Spleen (tissue), 11 donors: ENCODE measurements around the gene ALG6. TPM values are rescaled to one million over a fixed set of nuclear protein-coding genes. Genes with fewer than 3 reads are reported as not detected.

Experiments used
- DNase-seq: peaks from one replicate; pipeline ENCODE4 v3.0.0-alpha.2; 2020
- H3K27ac ChIP-seq, 8 donors: fragments of 200-600 bp; sonication (generic) in 7 of 8; 1 replicate in 4 of 8; 2 replicates in 4 of 8; pipeline versions ENCODE4 v1.5.0 to v1.8.0; 2016 to 2021; ENCODE audit warnings: inconsistent platforms in 4 of 8, mild to moderate bottlenecking in 4 of 8, moderate library complexity in 1 of 8
- H3K27me3 ChIP-seq, 7 donors: fragments of 200-600 bp; sonication (generic) in 6 of 7; replicated peaks in 1 of 7; 1 replicate in 4 of 7; 2 replicates in 3 of 7; pipeline versions ENCODE4 v1.5.0 to v1.8.0; 2016 to 2021; ENCODE audit warnings: inconsistent platforms in 3 of 7, mild to moderate bottlenecking in 1 of 7
- H3K36me3 ChIP-seq, 6 donors: fragments of 200-600 bp; sonication (generic) in 5 of 6; 1 replicate in 4 of 6; 2 replicates in 2 of 6; pipeline versions ENCODE4 v1.5.0 to v1.8.0; 2016 to 2021; ENCODE audit warnings: inconsistent platforms in 2 of 6
- H3K4me1 ChIP-seq, 6 donors: fragments of 200-600 bp; sonication (generic) in 5 of 6; 1 replicate in 3 of 6; 2 replicates in 3 of 6; pipeline versions ENCODE4 v1.5.0 to v1.8.0; 2016 to 2021; ENCODE audit warnings: inconsistent platforms in 3 of 6
- H3K4me3 ChIP-seq, 8 donors: fragments of 200-600 bp; sonication (generic) in 7 of 8; 1 replicate in 4 of 8; 2 replicates in 4 of 8; pipeline versions ENCODE4 v1.5.0 to v1.8.0; 2016 to 2021; ENCODE audit warnings: inconsistent platforms in 4 of 8, mild to moderate bottlenecking in 4 of 8, moderate library complexity in 2 of 8
- H3K9me3 ChIP-seq, 8 donors: fragments of 200-600 bp; sonication (generic) in 7 of 8; 1 replicate in 4 of 8; 2 replicates in 4 of 8; pipeline versions ENCODE4 v1.5.0 to v1.8.0; 2016 to 2021; ENCODE audit warnings: inconsistent platforms in 4 of 8
- POLR2A ChIP-seq, 3 donors: fragments of 450-650 bp; IDR thresholded peaks; one replicate each; pipeline ENCODE4 v1.5.1; 2017; ENCODE audit warnings: antibody characterized with exemption in 3 of 3, mild to moderate bottlenecking in 1 of 3
- POLR2AphosphoS5 ChIP-seq, 3 donors: sonication (generic); formaldehyde crosslinking; IDR thresholded peaks; one replicate each; pipeline ENCODE4 v1.5.1; 2017; ENCODE audit warnings: antibody characterized with exemption in 3 of 3
- WGBS, 5 donors: extraction: QIAGEN DNeasy Blood & Tissue Kit in 3 of 5; methylation state at CpG; one replicate each; pipeline versions ENCODE4 v1.1.5 to v1.1.7; 2013 to 2018; 5-methylcytosine and 5-hydroxymethylcytosine counted together
- intact Hi-C: fragments of 100-400 bp; cut with DNase I; formaldehyde crosslinking; loops from one replicate; pipeline ENCODE4 v1.15.0; 2023; ENCODE audit warnings: low total_unique reads
- polyA plus RNA-seq, 3 donors: library from polyadenylated mRNA; stranded (reverse); fragments of 200-250 nt; gene quantifications; one replicate each; pipeline ENCODE4 v1.2.1, GENCODE V29; 2013
- total RNA-seq, 7 donors: library from RNA; depleted of rRNA in 3 of 7; stranded (reverse); fragments of >200 nt in 3 of 7; fragmentation: NEBNext Ultra II Directional in 4 of 7; extraction: Animal tissue kit (Norgen Biotek cat#: 25700) in 4 of 7; gene quantifications; one replicate each; pipeline versions ENCODE4 v1.1.0 to v1.2.1, GENCODE V29; 2016 to 2021
- TF ChIP-seq, protein P1 (sequence below), 11 experiments: fragments of 200-600 bp in 7 of 11; fragments of 450-650 bp in 4 of 11; sonication (generic) in 4 of 11; IDR thresholded peaks in 8 of 11; conservative IDR thresholded peaks in 3 of 11; 1 replicate in 7 of 11; 2 replicates in 4 of 11; pipeline versions ENCODE4 v1.4.0 to v1.8.0; 2016 to 2021; ENCODE audit warnings: antibody characterized with exemption in 11 of 11, inconsistent platforms in 4 of 11, mild to moderate bottlenecking in 1 of 11
- donor health status: healthy with polysubstance abuse.
- donor health status: DM: no; HTN: no; CAD: no; lungs with moderate emphysema.
- donor health status: DM: no; HTN: no; CAD: no.
- donor health status: Bipolar disorder and iron deficiency.
- donor health status: healthy.
- donor health status: DM: no; HTN: no; CAD: no.
- donor health status: DM: yes; HTN: yes; CAD: no.

ALG6 gene
- total and polyA plus RNA-seq, 10 donors = 14.5 to 29.4 (median 18.4) TPM

- no peak for DNase-seq
- H3K27me3 ChIP-seq = no peaks in the 10 kb centered on the region
- H3K9me3 ChIP-seq = peaks cover 0 to under 1% (median 0%) of the 10 kb centered on the region in 8 donors
- no peak overlapping the region for H3K4me3 ChIP-seq
- no peak overlapping the region for H3K27ac ChIP-seq
- H3K4me1 ChIP-seq = no peaks in the 10 kb centered on the region
- intact Hi-C loops = no loop called here
- TF ChIP-seq POLR2AphosphoS5 (IDR thresholded peaks at IDR 0.05) (no peak), POLR2A (IDR thresholded peaks at IDR 0.05) (no peak)
- TF ChIP-seq, protein P1, sequence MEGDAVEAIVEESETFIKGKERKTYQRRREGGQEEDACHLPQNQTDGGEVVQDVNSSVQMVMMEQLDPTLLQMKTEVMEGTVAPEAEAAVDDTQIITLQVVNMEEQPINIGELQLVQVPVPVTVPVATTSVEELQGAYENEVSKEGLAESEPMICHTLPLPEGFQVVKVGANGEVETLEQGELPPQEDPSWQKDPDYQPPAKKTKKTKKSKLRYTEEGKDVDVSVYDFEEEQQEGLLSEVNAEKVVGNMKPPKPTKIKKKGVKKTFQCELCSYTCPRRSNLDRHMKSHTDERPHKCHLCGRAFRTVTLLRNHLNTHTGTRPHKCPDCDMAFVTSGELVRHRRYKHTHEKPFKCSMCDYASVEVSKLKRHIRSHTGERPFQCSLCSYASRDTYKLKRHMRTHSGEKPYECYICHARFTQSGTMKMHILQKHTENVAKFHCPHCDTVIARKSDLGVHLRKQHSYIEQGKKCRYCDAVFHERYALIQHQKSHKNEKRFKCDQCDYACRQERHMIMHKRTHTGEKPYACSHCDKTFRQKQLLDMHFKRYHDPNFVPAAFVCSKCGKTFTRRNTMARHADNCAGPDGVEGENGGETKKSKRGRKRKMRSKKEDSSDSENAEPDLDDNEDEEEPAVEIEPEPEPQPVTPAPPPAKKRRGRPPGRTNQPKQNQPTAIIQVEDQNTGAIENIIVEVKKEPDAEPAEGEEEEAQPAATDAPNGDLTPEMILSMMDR (IDR thresholded peaks at IDR 0.05 in 8 of 11, conservative IDR thresholded peaks at IDR 0.05 in 3 of 11) = no peak
- peaks cover 0 to 51% (median 12%) of the 10 kb centered on the region in 6 donors for H3K36me3 ChIP-seq
- 94 to 100% (median 98%) methylated on average over 2 of the region's 2 CpGs for WGBS, 5 donors
Observed at GRCh38 chr1:63423649-63424048, 56.2 kb downstream of the ALG6 start.

GRCh38 chr1:63428815-63429214 lies 61.4 kb downstream of the ALG6 start:
- intact Hi-C loops = no loop called here
- no peaks in the 10 kb centered on the region for H3K4me1 ChIP-seq
- no peak overlapping the region for H3K4me3 ChIP-seq
- H3K36me3 ChIP-seq = peaks cover 2 to 62% (median 18%) of the 10 kb centered on the region in 6 donors
- H3K27me3 ChIP-seq = no peaks in the 10 kb centered on the region
- H3K9me3 ChIP-seq = peaks cover 0 to 28% (median 25%) of the 10 kb centered on the region in 8 donors
- TF ChIP-seq, protein P1 (IDR thresholded peaks at IDR 0.05 in 8 of 11, conservative IDR thresholded peaks at IDR 0.05 in 3 of 11) = no peak
- TF ChIP-seq POLR2AphosphoS5 (IDR thresholded peaks at IDR 0.05) = no peak
- no peak for TF ChIP-seq POLR2A (IDR thresholded peaks at IDR 0.05)
- H3K27ac ChIP-seq = no peak overlapping the region
- DNase-seq = no peak

GRCh38 chr1:63429281-63429680 lies 61.9 kb downstream of the ALG6 start:
- H3K27ac ChIP-seq = no peak overlapping the region
- intact Hi-C loops = no loop called here
- TF ChIP-seq POLR2AphosphoS5 (IDR thresholded peaks at IDR 0.05) = no peak
- TF ChIP-seq, protein P1 (IDR thresholded peaks at IDR 0.05 in 8 of 11, conservative IDR thresholded peaks at IDR 0.05 in 3 of 11) = no peak
- no peak for TF ChIP-seq POLR2A (IDR thresholded peaks at IDR 0.05)
- H3K27me3 ChIP-seq = no peaks in the 10 kb centered on the region
- DNase-seq = no peak
- no peaks in the 10 kb centered on the region for H3K4me1 ChIP-seq
- no peak overlapping the region for H3K4me3 ChIP-seq
- H3K9me3 ChIP-seq = peaks cover 0 to 28% (median 25%) of the 10 kb centered on the region in 8 donors
- peaks cover 2 to 62% (median 18%) of the 10 kb centered on the region in 6 donors for H3K36me3 ChIP-seq

GRCh38 chr1:63435161-63435560 lies 67.7 kb downstream of the ALG6 start:
- H3K9me3 ChIP-seq = peaks cover 0 to 15% (median 12%) of the 10 kb centered on the region in 8 donors
- H3K27ac ChIP-seq = no peak overlapping the region
- no peak overlapping the region for H3K4me3 ChIP-seq
- intact Hi-C loops = no loop called here
- no peak for TF ChIP-seq POLR2A (IDR thresholded peaks at IDR 0.05)
- no peak for TF ChIP-seq POLR2AphosphoS5 (IDR thresholded peaks at IDR 0.05)
- TF ChIP-seq, protein P1 (IDR thresholded peaks at IDR 0.05 in 8 of 11, conservative IDR thresholded peaks at IDR 0.05 in 3 of 11) = no peak
- DNase-seq = no peak
- H3K27me3 ChIP-seq = no peaks in the 10 kb centered on the region
- peaks cover 0 to 46% (median 3%) of the 10 kb centered on the region in 6 donors for H3K36me3 ChIP-seq
- H3K4me1 ChIP-seq = no peaks in the 10 kb centered on the region
- WGBS, 5 donors = 86 to 95% (median 88%) methylated on average over 4 of the region's 4 CpGs
